ENCODE data around the gene SLC23A1.

- TF ChIP-seq, protein P1, sequence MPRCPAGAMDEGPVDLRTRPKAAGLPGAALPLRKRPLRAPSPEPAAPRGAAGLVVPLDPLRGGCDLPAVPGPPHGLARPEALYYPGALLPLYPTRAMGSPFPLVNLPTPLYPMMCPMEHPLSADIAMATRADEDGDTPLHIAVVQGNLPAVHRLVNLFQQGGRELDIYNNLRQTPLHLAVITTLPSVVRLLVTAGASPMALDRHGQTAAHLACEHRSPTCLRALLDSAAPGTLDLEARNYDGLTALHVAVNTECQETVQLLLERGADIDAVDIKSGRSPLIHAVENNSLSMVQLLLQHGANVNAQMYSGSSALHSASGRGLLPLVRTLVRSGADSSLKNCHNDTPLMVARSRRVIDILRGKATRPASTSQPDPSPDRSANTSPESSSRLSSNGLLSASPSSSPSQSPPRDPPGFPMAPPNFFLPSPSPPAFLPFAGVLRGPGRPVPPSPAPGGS (IDR thresholded peaks at IDR 0.05): no peak
- TF ChIP-seq, protein P2, sequence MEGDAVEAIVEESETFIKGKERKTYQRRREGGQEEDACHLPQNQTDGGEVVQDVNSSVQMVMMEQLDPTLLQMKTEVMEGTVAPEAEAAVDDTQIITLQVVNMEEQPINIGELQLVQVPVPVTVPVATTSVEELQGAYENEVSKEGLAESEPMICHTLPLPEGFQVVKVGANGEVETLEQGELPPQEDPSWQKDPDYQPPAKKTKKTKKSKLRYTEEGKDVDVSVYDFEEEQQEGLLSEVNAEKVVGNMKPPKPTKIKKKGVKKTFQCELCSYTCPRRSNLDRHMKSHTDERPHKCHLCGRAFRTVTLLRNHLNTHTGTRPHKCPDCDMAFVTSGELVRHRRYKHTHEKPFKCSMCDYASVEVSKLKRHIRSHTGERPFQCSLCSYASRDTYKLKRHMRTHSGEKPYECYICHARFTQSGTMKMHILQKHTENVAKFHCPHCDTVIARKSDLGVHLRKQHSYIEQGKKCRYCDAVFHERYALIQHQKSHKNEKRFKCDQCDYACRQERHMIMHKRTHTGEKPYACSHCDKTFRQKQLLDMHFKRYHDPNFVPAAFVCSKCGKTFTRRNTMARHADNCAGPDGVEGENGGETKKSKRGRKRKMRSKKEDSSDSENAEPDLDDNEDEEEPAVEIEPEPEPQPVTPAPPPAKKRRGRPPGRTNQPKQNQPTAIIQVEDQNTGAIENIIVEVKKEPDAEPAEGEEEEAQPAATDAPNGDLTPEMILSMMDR (IDR thresholded peaks at IDR 0.05): no peak
- TF ChIP-seq, protein P3, sequence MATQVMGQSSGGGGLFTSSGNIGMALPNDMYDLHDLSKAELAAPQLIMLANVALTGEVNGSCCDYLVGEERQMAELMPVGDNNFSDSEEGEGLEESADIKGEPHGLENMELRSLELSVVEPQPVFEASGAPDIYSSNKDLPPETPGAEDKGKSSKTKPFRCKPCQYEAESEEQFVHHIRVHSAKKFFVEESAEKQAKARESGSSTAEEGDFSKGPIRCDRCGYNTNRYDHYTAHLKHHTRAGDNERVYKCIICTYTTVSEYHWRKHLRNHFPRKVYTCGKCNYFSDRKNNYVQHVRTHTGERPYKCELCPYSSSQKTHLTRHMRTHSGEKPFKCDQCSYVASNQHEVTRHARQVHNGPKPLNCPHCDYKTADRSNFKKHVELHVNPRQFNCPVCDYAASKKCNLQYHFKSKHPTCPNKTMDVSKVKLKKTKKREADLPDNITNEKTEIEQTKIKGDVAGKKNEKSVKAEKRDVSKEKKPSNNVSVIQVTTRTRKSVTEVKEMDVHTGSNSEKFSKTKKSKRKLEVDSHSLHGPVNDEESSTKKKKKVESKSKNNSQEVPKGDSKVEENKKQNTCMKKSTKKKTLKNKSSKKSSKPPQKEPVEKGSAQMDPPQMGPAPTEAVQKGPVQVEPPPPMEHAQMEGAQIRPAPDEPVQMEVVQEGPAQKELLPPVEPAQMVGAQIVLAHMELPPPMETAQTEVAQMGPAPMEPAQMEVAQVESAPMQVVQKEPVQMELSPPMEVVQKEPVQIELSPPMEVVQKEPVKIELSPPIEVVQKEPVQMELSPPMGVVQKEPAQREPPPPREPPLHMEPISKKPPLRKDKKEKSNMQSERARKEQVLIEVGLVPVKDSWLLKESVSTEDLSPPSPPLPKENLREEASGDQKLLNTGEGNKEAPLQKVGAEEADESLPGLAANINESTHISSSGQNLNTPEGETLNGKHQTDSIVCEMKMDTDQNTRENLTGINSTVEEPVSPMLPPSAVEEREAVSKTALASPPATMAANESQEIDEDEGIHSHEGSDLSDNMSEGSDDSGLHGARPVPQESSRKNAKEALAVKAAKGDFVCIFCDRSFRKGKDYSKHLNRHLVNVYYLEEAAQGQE (IDR thresholded peaks at IDR 0.05): no peak
- peak; percentile 26; the same call in 1 of the 2 replicates for TF ChIP-seq POLR2A (IDR thresholded peaks at IDR 0.05; ENCODE audit: low read length)
- no peak for TF ChIP-seq ESRRA (IDR thresholded peaks at IDR 0.05; ENCODE audit: borderline replicate concordance, low read length)
These were observed 8.7 kb upstream of the SLC23A1 start for GRCh38 chr5:139391570-139392323.

Measured in A549 (cell line).